ENCODE data around the gene PROSER2. TPM values are rescaled to one million over a fixed set of nuclear protein-coding genes. Genes with fewer than 3 reads are reported as not detected.

PROSER2 gene
- total and polyA plus RNA-seq, 2 of the 13 experiments (the other 11 are each of a cell fraction or from before 2014, with no cell fraction given), result 6.9 to 7.7 TPM

DNA sequence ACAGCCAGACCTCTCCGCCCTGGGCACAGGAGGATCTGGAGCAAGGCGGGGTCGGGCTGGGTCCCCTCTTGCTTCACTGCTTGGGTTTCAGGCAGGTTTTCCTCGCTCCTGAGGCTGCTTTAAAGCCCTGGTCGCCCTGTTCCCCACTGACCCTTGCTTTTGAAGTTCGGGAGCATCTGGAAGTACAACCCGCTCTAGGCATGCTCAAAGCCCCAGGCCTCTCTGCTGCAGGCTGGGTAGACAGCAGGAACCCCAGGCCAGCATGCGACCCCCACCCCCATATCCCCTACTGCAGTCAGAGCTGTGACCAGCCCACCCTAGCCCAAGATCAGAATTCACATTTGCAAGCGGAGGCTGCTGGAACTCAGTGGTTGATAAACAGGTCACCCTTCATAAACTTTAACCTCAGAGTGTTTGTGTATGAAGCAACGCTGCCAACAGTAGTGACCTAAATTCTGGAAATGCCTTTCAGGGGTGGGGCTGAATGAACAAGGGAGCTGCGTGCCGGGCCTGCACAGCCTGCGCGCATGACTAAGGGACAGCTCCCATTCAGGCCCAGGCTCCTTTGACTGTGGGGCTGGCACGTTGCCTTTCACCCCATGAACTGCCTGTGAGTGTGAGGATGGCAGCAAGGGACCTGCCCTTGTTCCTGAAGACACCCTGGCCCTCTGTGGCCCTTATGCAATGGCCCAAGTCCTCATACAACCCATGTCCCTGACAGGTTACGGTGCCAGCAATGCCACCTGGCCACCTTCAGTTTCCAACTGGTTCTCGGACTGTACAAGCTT is 52.5 kb downstream of the PROSER2 start (continued):
- TF ChIP-seq, protein P1, sequence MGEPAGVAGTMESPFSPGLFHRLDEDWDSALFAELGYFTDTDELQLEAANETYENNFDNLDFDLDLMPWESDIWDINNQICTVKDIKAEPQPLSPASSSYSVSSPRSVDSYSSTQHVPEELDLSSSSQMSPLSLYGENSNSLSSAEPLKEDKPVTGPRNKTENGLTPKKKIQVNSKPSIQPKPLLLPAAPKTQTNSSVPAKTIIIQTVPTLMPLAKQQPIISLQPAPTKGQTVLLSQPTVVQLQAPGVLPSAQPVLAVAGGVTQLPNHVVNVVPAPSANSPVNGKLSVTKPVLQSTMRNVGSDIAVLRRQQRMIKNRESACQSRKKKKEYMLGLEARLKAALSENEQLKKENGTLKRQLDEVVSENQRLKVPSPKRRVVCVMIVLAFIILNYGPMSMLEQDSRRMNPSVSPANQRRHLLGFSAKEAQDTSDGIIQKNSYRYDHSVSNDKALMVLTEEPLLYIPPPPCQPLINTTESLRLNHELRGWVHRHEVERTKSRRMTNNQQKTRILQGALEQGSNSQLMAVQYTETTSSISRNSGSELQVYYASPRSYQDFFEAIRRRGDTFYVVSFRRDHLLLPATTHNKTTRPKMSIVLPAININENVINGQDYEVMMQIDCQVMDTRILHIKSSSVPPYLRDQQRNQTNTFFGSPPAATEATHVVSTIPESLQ (CRISPR knock-in tag; conservative IDR thresholded peaks at IDR 0.05), result 0 out of 2 replicates have a peak, but pooled peaks have one; percentile 77
- TF ChIP-seq ATF7-NPFF (CRISPR knock-in tag; IDR thresholded peaks at IDR 0.05; ENCODE audit: low read depth), result peak; percentile 89
- TF ChIP-seq EZH2 (conservative IDR thresholded peaks at IDR 0.05; ENCODE audit: low read depth, low read length), result no peak
- no peak for TF ChIP-seq GTF3A (CRISPR knock-in tag; conservative IDR thresholded peaks at IDR 0.05)
- TF ChIP-seq, protein P2, sequence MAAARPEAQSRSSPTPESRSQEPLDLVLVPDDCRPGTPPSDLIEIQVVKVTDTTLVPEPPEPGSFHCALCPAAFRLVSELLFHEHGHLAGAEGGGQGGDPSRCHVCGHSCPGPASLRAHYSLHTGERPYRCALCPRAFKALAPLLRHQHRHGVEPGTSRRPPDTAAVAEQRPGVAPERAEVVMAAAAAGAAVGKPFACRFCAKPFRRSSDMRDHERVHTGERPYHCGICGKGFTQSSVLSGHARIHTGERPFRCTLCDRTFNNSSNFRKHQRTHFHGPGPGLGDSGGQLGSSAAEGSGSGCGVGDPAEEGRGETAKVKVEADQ (CRISPR knock-in tag; IDR thresholded peaks at IDR 0.05; ENCODE audit: borderline replicate concordance), result no peak
- TF ChIP-seq, protein P3, sequence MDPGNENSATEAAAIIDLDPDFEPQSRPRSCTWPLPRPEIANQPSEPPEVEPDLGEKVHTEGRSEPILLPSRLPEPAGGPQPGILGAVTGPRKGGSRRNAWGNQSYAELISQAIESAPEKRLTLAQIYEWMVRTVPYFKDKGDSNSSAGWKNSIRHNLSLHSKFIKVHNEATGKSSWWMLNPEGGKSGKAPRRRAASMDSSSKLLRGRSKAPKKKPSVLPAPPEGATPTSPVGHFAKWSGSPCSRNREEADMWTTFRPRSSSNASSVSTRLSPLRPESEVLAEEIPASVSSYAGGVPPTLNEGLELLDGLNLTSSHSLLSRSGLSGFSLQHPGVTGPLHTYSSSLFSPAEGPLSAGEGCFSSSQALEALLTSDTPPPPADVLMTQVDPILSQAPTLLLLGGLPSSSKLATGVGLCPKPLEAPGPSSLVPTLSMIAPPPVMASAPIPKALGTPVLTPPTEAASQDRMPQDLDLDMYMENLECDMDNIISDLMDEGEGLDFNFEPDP (CRISPR knock-in tag; conservative IDR thresholded peaks at IDR 0.05), result 0 out of 2 replicates have a peak, but pooled peaks have one; percentile 93
- TF ChIP-seq SMAD9 (CRISPR knock-in tag; IDR thresholded peaks at IDR 0.05), result no peak
- no peak for TF ChIP-seq ZNF484 (CRISPR knock-in tag; IDR thresholded peaks at IDR 0.05; ENCODE audit: borderline replicate concordance, low read depth)
- no peak for TF ChIP-seq HHEX (CRISPR knock-in tag; IDR thresholded peaks at IDR 0.05)
- no peak for TF ChIP-seq TCF12 (IDR thresholded peaks at IDR 0.05)
- no peak for TF ChIP-seq TCF12 (CRISPR knock-in tag; IDR thresholded peaks at IDR 0.05)
- no peak for TF ChIP-seq DNMT3B (CRISPR knock-in tag; conservative IDR thresholded peaks at IDR 0.05)
- TF ChIP-seq ZNF792 (CRISPR knock-in tag; IDR thresholded peaks at IDR 0.05), result 0 out of 2 replicates have a peak, but pooled peaks have one; percentile 52
- TF ChIP-seq LCORL (IDR thresholded peaks at IDR 0.05), result peak; percentile 75
- peak; percentile 99 for TF ChIP-seq LCORL (CRISPR knock-in tag; IDR thresholded peaks at IDR 0.05)
- 0 out of 2 replicates have a peak, but pooled peaks have one; percentile 64 for TF ChIP-seq NFKB2 (CRISPR knock-in tag; IDR thresholded peaks at IDR 0.05; ENCODE audit: borderline replicate concordance)
- peak; percentile 56; the same call in 1 of the 2 replicates for TF ChIP-seq ZNF317 (CRISPR knock-in tag; IDR thresholded peaks at IDR 0.05)
- peak; percentile 48; the same call in 1 of the 2 replicates for TF ChIP-seq ELF1 (CRISPR knock-in tag; IDR thresholded peaks at IDR 0.05)
- 0 out of 2 replicates have a peak, but pooled peaks have one; percentile 67 for TF ChIP-seq TEAD2 (CRISPR knock-in tag; IDR thresholded peaks at IDR 0.05)
- TF ChIP-seq SALL2 (CRISPR knock-in tag; IDR thresholded peaks at IDR 0.05), result peak; percentile 81; the same call in 1 of the 2 replicates
- TF ChIP-seq MYNN (CRISPR knock-in tag; IDR thresholded peaks at IDR 0.05; ENCODE audit: low read depth), result no peak
- TF ChIP-seq ZMYM2 (CRISPR knock-in tag; IDR thresholded peaks at IDR 0.05), result no peak
- peak; percentile 75; the same call in 1 of the 2 replicates for TF ChIP-seq ZNF350 (CRISPR knock-in tag; IDR thresholded peaks at IDR 0.05; ENCODE audit: borderline replicate concordance, low read depth)
- 0 out of 2 replicates have a peak, but pooled peaks have one; percentile 6 for TF ChIP-seq ZNF644 (CRISPR knock-in tag; IDR thresholded peaks at IDR 0.05; ENCODE audit: low read depth)
- TF ChIP-seq ZNF354B (CRISPR knock-in tag; IDR thresholded peaks at IDR 0.05), result no peak
- TF ChIP-seq, protein P4, sequence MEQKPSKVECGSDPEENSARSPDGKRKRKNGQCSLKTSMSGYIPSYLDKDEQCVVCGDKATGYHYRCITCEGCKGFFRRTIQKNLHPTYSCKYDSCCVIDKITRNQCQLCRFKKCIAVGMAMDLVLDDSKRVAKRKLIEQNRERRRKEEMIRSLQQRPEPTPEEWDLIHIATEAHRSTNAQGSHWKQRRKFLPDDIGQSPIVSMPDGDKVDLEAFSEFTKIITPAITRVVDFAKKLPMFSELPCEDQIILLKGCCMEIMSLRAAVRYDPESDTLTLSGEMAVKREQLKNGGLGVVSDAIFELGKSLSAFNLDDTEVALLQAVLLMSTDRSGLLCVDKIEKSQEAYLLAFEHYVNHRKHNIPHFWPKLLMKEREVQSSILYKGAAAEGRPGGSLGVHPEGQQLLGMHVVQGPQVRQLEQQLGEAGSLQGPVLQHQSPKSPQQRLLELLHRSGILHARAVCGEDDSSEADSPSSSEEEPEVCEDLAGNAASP (CRISPR knock-in tag; IDR thresholded peaks at IDR 0.05; ENCODE audit: borderline replicate concordance), result peak; percentile 87
- no peak for TF ChIP-seq MAFF (IDR thresholded peaks at IDR 0.05; ENCODE audit: low read depth, low read length)

Measured in HepG2 (cell line).